Activated T-cell treated with anti-CD3 and anti-CD28 coated beads, Interleukin-2, amount 50 U/mL, for 1 hour (primary cell): ENCODE data around the gene AGRN.
"Not testable (repeated sequence)": the region's sequence is repeated elsewhere in the genome, so short reads cannot be mapped to it uniquely, and the experiment has no call there.

Experiments
- DNase-seq: peaks from one replicate; pipeline ENCODE4 v3.0.0-alpha.2; 2020

Gene AGRN

GRCh38 chr1:981955-982558, 37.9 kb upstream of the AGRN start, which contains the start of gene PERM1:
Gene PERM1 (minus strand): TSS chr1:982093. CDS start chr1:981029, 1,064 bp downstream.
- no peak for DNase-seq

GRCh38 chr1:982765-983436, 37.0 kb upstream of the AGRN start:
- no peak for DNase-seq

GRCh38 chr1:983798-984475, 36.0 kb upstream of the AGRN start:
- peak; percentile 73 for DNase-seq

GRCh38 chr1:984476-984814, 35.5 kb upstream of the AGRN start:
- DNase-seq: no peak

GRCh38 chr1:985126-985525, 34.8 kb upstream of the AGRN start:
- no peak for DNase-seq

GRCh38 chr1:988061-988460, 31.9 kb upstream of the AGRN start:
- DNase-seq: not testable (repeated sequence)

GRCh38 chr1:991275-991674, 28.6 kb upstream of the AGRN start:
- DNase-seq: not testable (repeated sequence)

GRCh38 chr1:991895-992294, 28.0 kb upstream of the AGRN start:
- no peak for DNase-seq

- DNase-seq: no peak
Measured at GRCh38 chr1:992362-992761, 27.6 kb upstream of the AGRN start.

- DNase-seq: no peak
Measured at GRCh38 chr1:993379-993995, 26.4 kb upstream of the AGRN start.

GRCh38 chr1:994546-994945, 25.4 kb upstream of the AGRN start:
- not testable (repeated sequence) for DNase-seq

- DNase-seq: no peak
Measured at GRCh38 chr1:995665-996633, 24.0 kb upstream of the AGRN start.

- no peak for DNase-seq
Measured at GRCh38 chr1:996851-997712, 22.8 kb upstream of the AGRN start.

- no peak for DNase-seq
Measured at GRCh38 chr1:997713-997992, 22.3 kb upstream of the AGRN start.

- DNase-seq: no peak
Measured at GRCh38 chr1:997993-998744, 21.8 kb upstream of the AGRN start.

GRCh38 chr1:998745-998994, 21.2 kb upstream of the AGRN start:
- DNase-seq: no peak

GRCh38 chr1:998995-999724, 20.8 kb upstream of the AGRN start:
- DNase-seq: peak; percentile 62

GRCh38 chr1:999725-1000356, 20.1 kb upstream of the AGRN start, which contains the start of gene HES4:
Gene HES4 (minus strand): TSS chr1:1000097. CDS start chr1:999973, 124 bp downstream.
- DNase-seq: peak; percentile 76

- peak; percentile 88 for DNase-seq
Measured at GRCh38 chr1:1000357-1001056, 19.4 kb upstream of the AGRN start.
